NCI-H2081 treated with DMSO at 0.1 percent for 48 hours (cell line): ENCODE results near the gene FGA.

Source experiments
- DNase-seq: peaks from one replicate; lab custom pipeline; 2025; lab: John Stamatoyannopoulos, UW

Gene FGA

GRCh38 chr4:154590329-154591006 is at the start of gene FGA:
Gene FGA (minus strand): TSS chr4:154590742. CDS start chr4:154590687, 55 bp downstream.
- DNase-seq: no peak

DNA sequence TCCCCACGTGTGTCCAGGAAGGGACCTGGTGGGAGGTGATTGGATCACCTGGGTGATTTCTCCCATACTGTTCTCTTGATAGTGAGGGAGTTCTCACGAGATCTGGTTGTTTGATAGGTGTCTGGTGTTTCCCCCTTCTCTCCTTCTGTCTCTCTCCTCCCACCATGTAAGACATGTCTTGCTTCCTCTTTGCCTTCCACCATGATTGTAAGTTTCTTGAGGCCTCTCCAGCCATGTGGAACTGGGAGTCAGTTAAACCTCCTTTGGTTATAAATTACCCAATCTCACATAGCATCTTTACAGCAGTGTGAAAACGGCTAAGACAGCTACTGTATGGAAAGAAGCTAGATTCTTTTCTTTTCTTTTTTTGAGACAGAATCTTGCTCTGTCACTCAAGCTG is 43.5 kb upstream of the FGA start:
- no peak for DNase-seq

GRCh38 chr4:154631828-154632227 is 41.3 kb upstream of the FGA start:
- no peak for DNase-seq

GRCh38 chr4:154630324-154630723 is 39.8 kb upstream of the FGA start:
- no peak for DNase-seq

- DNase-seq: no peak
These were observed 36.4 kb upstream of the FGA start for GRCh38 chr4:154626793-154627484.

- no peak for DNase-seq
These were observed 35.4 kb upstream of the FGA start for GRCh38 chr4:154625971-154626370.

GRCh38 chr4:154623995-154624394 is 33.5 kb upstream of the FGA start:
- DNase-seq: no peak

GRCh38 chr4:154623436-154623835 is 32.9 kb upstream of the FGA start:
- no peak for DNase-seq

DNA sequence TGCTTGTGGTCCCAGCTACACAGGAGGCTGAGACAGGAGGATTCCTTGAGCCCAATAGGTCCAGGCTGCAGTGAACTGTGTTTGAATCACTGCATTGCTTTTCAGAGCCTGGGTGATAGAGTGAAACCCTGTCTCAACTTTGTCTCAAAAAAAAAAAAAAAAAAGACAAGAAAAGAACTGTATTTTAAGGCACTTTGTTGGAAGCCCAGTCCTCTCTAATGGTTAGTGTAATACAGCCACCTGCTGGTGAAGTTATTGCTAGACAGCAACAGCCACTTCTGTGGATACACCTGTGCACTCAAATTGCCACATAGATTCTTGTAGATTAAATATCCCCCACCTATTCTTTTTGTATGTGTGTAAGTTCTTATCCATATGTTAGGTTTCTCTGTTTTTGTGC is 32.1 kb upstream of the FGA start:
- no peak for DNase-seq

GRCh38 chr4:154620111-154620510 is 29.6 kb upstream of the FGA start:
- no peak for DNase-seq

DNA sequence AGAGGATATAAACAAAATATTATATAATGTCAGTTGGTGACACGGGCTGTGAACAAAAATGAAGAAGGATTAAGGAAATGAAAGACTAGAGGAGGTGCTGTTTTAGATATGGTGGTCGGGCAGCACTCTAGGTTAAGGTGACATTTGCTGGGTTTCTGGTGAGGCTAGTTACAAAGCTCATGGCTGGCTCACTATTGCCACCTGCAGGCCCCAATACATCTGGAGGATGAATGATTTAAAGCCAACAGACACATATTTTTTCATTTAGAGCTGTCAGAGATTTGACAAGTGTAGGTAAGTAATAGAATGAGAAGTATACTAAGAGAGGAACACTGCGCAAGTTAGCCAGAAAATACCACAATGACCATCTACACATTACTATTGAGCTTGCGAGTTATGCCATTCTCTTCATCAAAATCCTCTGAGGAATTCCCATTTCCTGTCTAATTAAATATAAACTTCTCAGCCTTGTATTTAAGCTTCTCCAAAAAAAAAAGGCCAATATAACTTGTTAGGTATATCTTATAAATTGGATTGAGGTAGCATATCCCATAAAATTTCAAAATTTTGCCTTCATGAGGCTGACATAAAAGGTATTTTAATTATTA is 28.3 kb upstream of the FGA start:
- no peak for DNase-seq

- no peak for DNase-seq
These were observed 27.3 kb upstream of the FGA start for GRCh38 chr4:154617820-154618317.

DNA sequence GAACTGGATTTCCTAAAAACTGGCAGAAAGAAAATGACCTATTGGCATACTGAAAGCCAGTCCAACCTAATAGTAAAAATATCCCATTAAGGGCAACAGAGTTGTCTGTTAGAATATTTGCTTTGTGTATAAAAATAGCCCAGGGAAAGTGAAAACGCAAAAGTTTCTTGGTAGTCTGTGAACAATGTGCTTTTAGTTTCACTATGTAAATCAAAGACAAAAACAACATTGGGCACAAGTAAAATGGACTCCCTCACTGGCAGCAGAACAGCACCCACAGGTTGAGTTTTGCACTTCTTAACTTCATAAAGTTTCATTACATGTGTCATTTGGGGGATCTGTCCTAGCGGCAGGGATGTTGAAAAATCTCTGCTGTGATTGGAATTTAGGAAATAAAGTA is 26.2 kb upstream of the FGA start:
- DNase-seq: no peak

DNA sequence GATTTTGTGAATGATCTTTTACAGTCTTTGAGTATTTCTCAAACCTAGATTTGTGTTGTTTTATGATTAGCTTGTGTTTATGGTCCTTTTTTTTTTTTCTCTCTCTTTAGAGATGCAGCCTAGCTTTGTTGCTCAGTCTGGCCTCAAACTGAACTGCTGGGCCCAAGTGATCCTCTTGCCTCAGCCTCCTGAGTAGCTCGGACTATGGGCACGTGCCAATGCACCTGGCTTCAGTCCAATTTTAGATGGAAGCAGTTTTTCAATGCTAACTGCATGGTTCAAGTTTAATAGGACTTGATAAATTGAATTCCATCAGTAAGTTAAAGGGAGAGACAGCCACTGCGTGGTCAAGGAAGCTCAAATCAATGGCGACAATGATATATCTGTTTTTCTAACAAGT is 25.7 kb upstream of the FGA start:
- DNase-seq: no peak

DNA sequence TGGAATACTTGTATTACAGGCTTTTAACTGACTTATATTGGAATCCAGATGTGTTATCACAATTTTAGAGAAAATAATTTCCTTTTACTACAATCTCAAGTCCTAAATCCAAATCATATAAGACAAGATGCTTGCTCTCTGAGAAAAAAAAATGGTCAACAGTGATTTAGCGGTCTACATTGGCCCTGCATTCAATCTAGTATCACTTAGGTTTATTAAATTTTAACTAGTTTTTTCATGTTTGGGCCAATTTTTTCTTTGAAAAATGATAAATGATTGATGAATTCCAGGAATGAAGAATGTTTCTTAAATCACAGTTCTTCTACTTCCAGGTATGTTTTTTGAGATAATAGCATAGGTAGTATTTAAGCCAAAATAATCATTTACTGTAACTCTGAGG is 24.7 kb upstream of the FGA start:
- no peak for DNase-seq

DNA sequence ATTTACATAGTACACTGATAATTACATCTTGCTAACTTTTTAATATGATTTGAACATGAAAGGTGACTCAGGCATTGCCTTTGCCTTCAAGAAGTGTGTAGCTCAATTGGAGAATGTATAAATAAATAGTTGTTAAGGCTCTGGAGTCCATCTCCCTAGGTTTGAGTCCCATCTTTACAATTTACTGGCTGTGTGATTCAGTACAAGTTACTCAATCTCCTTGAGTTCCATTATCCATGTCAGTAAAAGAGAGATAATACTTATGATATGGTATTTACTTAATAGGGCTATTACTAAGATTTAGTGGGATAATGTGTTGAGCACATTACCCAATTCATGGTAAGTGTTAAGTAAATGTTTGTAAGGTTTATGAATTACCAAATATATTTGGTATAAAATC is 23.8 kb upstream of the FGA start:
- DNase-seq: no peak

DNA sequence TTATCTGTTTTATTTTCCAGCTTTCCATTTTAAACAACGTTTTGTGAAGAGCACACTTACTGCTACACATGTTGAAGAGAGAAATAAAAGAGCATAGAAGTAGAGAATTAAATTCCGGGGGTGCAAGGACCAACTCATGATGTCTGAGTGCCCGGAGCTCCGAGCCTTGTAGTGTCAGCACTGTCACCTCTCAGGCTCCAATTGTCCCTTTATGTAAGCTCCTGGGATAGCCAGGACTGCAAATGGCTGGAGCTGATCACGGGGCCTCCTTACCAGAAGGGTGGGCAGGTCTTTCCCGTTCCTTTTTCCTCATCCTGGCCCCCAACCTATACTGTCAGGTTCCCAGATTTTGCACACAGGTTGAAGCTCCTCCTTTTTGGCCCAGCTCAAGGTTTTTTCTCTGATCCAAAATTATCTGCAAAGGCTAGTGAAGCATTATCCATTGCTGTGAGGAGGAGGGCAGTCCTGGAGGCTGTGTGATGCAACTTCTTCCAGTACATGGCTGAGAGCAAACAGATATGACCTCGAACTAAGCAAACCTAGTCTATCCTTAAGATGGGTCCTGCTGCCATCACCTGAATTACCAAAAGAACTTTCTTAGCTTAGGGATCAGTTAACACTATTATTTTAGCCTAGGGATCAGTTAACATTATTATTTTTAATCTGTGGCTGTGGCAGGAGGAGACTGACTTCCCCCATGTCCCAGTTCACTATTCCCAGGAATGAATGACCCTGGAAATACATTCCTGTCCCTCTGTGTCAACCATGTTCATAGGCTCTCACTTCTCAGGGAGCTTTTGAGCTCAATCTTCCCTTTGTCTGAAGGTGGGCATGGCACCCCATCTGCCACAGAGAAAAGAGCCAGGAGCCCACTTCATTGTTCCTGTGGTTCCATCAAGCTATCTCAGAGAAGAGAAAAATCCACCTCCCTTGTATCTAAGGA is 22.2 kb upstream of the FGA start, which contains the start of gene FGG:
FGG (minus strand) TSS at position 185 of the 943 bp plus-strand sequence; CDS start at position 138, 47 bp downstream.
- DNase-seq: no peak

DNA sequence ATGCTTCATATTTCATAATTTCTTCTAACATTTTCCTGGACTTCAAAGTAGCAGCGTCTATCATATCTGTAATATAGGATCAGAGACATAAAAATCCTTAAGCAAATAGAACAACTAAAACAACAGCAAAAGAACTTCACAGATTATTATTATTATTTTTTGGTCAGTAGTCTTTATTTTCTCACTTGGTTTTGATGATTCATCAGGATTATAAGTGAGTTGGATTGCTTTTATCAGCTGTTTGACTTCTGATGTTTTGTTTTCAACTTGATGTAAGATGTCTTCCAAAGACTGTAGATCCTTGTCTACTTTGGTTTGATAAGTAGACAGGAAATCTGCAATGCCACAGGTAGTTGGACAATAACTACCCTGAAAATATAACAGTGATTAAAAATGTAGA is 21.3 kb upstream of the FGA start:
- no peak for DNase-seq

DNA sequence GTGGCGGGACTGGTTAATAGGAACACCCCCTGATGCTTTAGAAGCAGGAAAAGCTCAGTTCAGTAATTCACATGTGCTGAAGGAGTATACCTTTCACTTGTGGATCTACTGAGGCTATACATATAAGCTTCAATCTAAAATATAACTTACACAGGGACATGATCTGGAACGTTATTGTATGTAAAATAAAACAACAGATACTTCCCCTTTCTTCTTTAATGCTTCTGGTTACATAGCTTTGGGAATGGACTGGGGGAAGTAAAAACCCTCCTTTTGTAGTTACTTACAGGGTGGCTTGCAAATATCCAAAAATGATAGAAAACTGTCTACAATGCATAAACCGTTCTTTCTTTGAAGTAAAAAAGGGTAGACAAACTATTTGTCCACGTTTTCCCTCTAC is 20.0 kb upstream of the FGA start:
- no peak for DNase-seq

DNA sequence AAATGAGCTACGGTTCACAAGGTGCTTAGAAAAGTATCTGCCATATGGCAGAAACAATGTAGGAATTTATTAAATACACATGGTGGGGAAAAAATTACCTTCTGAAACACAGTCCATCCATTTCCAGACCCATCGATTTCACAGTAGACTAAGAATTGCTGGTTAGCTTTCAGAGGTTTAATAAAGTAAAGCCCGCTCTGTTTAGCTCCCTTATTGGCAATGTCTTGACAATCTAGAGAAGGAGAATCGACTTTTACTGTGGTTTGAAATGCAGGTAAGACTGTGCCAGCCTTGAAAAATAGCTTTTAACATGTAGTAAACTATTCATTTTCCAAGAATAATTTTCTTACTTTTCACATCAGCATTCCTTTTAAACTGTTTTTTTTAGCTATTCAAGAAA is 19.0 kb upstream of the FGA start:
- DNase-seq: no peak

DNA sequence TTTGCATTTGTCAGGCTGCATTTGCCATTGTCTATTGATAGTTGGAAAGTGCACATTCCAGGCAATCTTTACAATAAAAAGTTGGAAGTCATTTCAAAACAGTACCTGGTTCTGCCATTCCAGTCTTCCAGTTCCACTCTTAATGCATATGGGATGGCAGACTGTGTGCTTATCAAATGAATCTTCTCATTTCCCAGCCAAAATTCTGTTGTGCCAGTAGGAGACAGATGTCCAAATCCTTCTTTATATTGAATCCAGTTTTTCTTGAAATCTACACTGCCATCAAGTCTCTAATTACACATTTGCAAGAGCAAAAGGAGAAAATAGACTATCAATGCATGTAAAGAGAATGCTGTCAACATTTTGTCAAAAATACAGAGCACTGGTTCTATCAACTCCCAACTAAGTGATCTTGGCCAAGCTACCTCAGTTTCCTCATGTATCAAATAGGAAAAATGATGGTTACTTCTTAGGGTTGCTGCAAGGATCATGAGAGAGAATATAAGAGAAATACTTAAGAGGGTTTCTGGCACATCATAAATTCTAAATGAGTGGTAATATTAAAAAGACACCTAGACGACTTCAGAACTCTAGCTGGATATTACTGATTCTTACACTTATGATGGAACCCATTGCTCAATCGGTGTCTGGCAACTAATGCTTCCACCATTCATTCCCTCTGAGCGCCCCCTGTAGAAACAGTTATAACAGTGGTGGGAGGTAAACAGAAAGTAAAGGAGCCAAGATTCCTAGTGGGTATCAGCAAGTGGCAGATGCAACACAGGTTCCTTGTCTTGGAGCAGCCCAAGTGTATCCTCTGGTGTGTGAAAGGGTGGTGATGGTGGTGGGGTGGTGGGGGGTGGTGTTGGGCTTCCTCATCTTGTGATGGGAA is 18.1 kb upstream of the FGA start:
- no peak for DNase-seq
